ENCODE measurements around the gene SLC35D2. TPM values are rescaled to one million over a fixed set of nuclear protein-coding genes. Genes with fewer than 3 reads are reported as not detected.

Gene SLC35D2
- total RNA-seq, 1 donor from 2014 or later: 27.2 TPM

DNA sequence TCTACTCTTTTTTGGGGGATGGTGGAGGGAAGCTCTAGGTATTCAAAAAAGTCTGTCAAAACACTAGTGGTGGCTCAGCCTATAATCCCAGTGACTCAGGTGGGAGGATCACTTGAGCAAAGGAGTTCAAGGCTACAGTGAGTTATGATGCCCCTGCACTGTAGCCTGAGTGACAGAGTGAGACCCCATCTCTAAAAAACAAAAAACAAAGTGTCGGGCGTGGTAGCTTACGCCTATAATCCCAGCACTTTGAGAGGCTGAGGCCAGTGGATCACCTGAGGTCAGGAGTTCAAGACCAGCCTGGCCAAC is 15.8 kb upstream of the SLC35D2 start:
- TF ChIP-seq, protein P1, sequence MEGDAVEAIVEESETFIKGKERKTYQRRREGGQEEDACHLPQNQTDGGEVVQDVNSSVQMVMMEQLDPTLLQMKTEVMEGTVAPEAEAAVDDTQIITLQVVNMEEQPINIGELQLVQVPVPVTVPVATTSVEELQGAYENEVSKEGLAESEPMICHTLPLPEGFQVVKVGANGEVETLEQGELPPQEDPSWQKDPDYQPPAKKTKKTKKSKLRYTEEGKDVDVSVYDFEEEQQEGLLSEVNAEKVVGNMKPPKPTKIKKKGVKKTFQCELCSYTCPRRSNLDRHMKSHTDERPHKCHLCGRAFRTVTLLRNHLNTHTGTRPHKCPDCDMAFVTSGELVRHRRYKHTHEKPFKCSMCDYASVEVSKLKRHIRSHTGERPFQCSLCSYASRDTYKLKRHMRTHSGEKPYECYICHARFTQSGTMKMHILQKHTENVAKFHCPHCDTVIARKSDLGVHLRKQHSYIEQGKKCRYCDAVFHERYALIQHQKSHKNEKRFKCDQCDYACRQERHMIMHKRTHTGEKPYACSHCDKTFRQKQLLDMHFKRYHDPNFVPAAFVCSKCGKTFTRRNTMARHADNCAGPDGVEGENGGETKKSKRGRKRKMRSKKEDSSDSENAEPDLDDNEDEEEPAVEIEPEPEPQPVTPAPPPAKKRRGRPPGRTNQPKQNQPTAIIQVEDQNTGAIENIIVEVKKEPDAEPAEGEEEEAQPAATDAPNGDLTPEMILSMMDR (IDR thresholded peaks at IDR 0.05; ENCODE audit: unreplicated experiment): no peak
- no peak for DNase-seq (ENCODE audit: low spot score)
- Mint-ChIP-seq H3K9me3 (ENCODE audit: unreplicated experiment) (peaks cover 4% of the 10 kb centered on the region), H3K4me1 (ENCODE audit: unreplicated experiment) (peaks cover 7% of the 10 kb centered on the region), H3K27me3 (ENCODE audit: unreplicated experiment) (peaks cover 2% of the 10 kb centered on the region), H3K4me3 (ENCODE audit: unreplicated experiment) (no peak overlapping the region), H3K36me3 (ENCODE audit: low read depth, unreplicated experiment) (peaks cover 5% of the 10 kb centered on the region), H3K27ac (ENCODE audit: unreplicated experiment) (peak overlapping the region; percentile 52)

DNA sequence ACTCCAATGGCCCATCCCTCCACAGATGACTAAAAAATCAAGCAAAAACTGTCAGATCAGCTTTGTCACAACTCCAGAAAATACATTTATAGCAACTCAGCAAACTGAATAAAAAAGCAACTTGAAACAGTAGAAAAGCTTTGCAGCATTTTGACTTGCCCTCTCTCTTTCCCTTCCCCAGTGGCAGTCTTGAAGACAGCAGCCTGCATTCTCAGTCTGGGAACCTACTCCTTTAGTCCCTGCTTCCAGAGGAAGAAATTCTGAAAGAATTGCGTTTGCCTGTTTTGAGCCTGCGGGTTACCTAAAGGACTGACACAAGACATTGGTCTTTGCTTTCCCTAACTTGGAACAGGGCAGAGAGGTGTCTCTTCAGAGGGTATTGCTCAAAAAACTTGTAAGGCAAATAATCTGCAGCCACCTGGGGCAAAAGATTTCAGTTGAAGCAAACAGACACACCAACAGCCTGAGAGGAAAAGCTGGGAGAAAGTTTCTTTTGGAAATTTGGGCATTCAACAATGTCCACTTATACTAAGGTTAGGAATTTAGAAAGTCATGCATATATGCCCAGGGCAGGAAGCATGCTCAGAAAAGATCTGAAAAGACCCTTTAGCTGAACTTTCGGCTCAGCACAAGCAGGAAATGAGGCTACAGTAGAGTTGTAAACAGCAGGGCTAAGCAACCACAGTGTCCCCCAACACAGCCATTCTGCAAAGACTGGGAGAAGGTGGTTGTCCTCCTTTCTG is 15.2 kb upstream of the SLC35D2 start:
- Mint-ChIP-seq H3K27ac (ENCODE audit: unreplicated experiment) (peak overlapping the region; percentile 72), H3K4me3 (ENCODE audit: unreplicated experiment) (no peak overlapping the region), H3K27me3 (ENCODE audit: unreplicated experiment) (peaks cover 2% of the 10 kb centered on the region), H3K4me1 (ENCODE audit: unreplicated experiment) (peaks cover 7% of the 10 kb centered on the region), H3K9me3 (ENCODE audit: unreplicated experiment) (peaks cover 4% of the 10 kb centered on the region), H3K36me3 (ENCODE audit: low read depth, unreplicated experiment) (peaks cover 5% of the 10 kb centered on the region)
- DNase-seq (ENCODE audit: low spot score): no peak
- TF ChIP-seq, protein P1 (IDR thresholded peaks at IDR 0.05; ENCODE audit: unreplicated experiment): no peak

DNA sequence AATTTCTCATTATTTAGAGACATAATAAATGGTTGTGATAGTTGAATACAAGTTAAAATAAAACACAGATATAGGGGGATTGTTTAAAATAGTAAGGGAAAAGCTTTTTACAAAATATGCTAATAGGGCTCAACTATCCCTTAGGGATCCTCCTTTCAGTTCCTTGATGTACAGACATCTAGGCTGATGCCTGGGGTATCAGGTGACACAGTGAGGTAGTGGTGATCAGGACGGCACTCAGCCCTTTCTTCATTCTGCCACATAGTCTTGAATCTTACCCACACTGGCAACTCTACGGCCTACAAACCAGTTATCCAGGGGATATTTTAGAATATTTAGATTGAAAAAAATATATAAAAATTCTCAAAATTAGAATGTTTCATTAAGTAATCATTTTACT is 12.5 kb upstream of the SLC35D2 start:
- peaks cover 7% of the 10 kb centered on the region for H3K4me1 Mint-ChIP-seq (ENCODE audit: unreplicated experiment)
- H3K27ac Mint-ChIP-seq (ENCODE audit: unreplicated experiment): no peak overlapping the region
- peaks cover 2% of the 10 kb centered on the region for H3K27me3 Mint-ChIP-seq (ENCODE audit: unreplicated experiment)
- TF ChIP-seq, protein P1 (IDR thresholded peaks at IDR 0.05; ENCODE audit: unreplicated experiment): no peak
- peaks cover 5% of the 10 kb centered on the region for H3K36me3 Mint-ChIP-seq (ENCODE audit: low read depth, unreplicated experiment)
- H3K9me3 Mint-ChIP-seq (ENCODE audit: unreplicated experiment): peaks cover 4% of the 10 kb centered on the region
- DNase-seq (ENCODE audit: low spot score): no peak
- no peak overlapping the region for H3K4me3 Mint-ChIP-seq (ENCODE audit: unreplicated experiment)

DNA sequence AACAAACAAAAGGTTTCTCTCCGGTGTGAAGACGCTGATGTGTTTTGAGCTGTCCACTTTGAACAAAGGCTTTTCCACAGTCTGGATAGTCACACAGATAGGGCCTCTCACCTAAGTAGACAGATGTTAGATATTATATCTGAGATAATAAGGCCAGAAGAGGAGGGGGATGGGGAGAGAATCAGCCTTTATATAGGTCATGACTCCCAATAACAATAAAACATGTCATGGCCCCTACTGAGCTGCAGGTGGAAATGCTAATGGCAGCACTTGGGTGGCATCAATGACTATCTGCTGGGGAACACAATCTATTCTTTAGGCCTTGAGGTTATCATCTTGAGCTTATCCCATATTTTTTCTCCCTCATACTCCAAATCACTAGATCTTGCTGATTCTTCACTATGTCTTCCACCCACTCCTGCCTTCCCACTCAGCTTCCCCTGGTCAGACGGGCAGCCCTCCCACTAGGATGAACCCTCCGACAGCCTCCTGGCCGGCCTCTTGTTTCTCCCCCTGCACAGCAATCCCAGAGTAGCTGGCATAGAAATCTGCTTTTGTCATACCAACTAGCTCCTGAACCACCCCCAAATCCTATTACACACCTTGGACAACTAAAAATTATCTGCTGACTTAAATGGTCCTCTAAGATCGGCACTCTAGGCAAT is 11.5 kb upstream of the SLC35D2 start:
- Mint-ChIP-seq H3K9me3 (ENCODE audit: unreplicated experiment) (no peaks in the 10 kb centered on the region), H3K4me1 (ENCODE audit: unreplicated experiment) (peaks cover 7% of the 10 kb centered on the region), H3K27ac (ENCODE audit: unreplicated experiment) (no peak overlapping the region), H3K36me3 (ENCODE audit: low read depth, unreplicated experiment) (no peaks in the 10 kb centered on the region), H3K4me3 (ENCODE audit: unreplicated experiment) (no peak overlapping the region), H3K27me3 (ENCODE audit: unreplicated experiment) (peaks cover 3% of the 10 kb centered on the region)
- DNase-seq (ENCODE audit: low spot score): no peak
- TF ChIP-seq, protein P1 (IDR thresholded peaks at IDR 0.05; ENCODE audit: unreplicated experiment): no peak

DNA sequence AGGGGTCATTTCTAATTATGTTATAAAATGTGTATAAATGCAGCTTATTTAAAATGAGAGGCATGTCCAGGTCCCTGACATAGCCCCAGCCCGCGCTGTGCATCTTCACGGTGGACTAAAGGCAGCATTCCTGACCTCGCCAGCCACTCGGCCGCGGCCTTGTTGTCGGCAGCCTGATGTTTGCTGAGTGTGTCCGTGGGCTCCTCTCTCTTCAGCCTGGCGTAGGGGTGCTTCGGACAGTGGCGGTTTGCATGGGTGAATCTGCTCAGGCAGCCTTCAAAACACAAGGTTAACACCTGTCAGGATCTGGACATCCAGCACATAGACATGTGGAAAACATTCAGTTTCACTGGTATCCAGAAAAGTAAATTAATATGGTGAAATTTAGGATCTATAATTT is 8.8 kb upstream of the SLC35D2 start:
- no peaks in the 10 kb centered on the region for H3K4me1 Mint-ChIP-seq (ENCODE audit: unreplicated experiment)
- H3K9me3 Mint-ChIP-seq (ENCODE audit: unreplicated experiment): no peaks in the 10 kb centered on the region
- TF ChIP-seq, protein P1 (IDR thresholded peaks at IDR 0.05; ENCODE audit: unreplicated experiment): no peak
- DNase-seq (ENCODE audit: low spot score): no peak
- H3K4me3 Mint-ChIP-seq (ENCODE audit: unreplicated experiment): no peak overlapping the region
- no peaks in the 10 kb centered on the region for H3K36me3 Mint-ChIP-seq (ENCODE audit: low read depth, unreplicated experiment)
- H3K27ac Mint-ChIP-seq (ENCODE audit: unreplicated experiment): no peak overlapping the region
- H3K27me3 Mint-ChIP-seq (ENCODE audit: unreplicated experiment): peaks cover 3% of the 10 kb centered on the region
